ENCODE results near the gene MOB1A.
A peak's percentile ranks its signal among the peaks of the same experiment; 100 is the strongest.
"Not testable (repeated sequence)": the region's sequence is repeated elsewhere in the genome, so short reads cannot be mapped to it uniquely, and the experiment has no call there.

The MOB1A gene

DNA sequence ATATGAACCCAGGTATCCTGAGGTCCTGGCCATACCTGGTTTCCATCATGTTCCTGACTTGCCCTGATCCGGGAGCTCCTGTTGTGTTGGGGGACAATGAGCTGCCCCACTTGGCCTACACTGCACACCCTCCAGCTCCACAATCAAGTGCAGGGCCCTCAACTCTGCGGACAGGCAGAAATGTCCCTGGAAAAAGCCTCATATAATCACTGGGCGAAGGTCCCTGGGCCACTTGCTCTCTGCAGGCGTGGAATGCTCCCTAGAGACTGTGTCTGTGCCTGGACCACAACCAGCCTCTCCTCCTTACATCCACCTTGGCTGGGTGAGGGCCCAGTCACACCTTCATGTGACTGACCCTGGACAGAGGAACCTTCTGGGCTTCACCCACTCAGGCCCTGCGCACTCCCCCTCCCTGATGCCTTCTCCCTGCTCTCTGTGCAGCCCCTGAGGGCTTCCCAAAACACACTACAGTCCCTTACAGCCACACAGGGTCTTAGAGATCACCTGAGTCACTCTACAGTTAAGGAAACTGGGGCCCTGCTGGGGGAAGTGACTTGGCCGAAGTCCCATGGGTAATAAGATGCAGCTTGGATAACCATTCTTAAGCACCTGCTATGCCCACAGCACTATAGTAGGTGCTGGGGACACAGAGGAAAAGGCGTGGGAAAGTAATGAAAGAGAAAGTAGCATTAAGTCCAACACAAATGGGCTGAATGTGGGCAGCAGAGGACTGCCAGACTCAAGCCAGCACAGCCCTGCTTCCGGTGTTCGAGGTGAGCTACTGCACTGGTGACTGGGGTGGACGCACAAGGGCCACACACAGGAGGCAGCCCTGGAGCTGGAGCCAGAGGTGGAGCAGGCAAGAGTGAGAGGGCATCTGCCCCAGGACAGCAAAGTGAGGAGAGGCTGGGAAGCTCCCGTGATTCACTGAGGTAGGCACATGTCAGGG lies 40.8 kb downstream of the MOB1A start:
- no peak for DNase-seq (ENCODE audit: low read depth)
- H3K4me3 ChIP-seq (ENCODE audit: low read depth, low read length), result no peak overlapping the region
- TF ChIP-seq, protein P1, sequence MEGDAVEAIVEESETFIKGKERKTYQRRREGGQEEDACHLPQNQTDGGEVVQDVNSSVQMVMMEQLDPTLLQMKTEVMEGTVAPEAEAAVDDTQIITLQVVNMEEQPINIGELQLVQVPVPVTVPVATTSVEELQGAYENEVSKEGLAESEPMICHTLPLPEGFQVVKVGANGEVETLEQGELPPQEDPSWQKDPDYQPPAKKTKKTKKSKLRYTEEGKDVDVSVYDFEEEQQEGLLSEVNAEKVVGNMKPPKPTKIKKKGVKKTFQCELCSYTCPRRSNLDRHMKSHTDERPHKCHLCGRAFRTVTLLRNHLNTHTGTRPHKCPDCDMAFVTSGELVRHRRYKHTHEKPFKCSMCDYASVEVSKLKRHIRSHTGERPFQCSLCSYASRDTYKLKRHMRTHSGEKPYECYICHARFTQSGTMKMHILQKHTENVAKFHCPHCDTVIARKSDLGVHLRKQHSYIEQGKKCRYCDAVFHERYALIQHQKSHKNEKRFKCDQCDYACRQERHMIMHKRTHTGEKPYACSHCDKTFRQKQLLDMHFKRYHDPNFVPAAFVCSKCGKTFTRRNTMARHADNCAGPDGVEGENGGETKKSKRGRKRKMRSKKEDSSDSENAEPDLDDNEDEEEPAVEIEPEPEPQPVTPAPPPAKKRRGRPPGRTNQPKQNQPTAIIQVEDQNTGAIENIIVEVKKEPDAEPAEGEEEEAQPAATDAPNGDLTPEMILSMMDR (conservative IDR thresholded peaks at IDR 0.05; ENCODE audit: low read depth, low read length), result no peak

DNA sequence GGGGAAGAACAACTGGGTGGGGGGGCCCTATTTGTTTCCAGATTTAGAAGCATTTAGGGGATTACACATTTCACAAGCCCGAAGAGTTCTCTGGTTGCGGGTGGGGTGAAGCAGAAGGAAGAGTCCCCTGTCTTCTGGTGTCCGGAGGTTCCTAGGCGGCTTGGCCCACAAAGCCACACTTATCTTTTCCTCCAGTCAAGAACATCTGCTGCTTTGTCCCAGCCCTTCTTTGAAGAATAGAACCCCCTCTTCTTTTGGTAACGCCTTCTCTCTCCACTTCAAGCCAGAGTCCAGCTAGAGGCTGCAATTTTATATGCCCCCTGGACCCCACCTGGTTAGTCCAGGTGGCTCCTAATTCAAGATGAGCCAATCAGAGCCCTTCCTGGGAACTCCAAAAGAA lies 46.8 kb downstream of the MOB1A start:
- no peak overlapping the region for H3K4me3 ChIP-seq (ENCODE audit: low read depth, low read length)
- DNase-seq (ENCODE audit: low read depth), result no peak
- TF ChIP-seq, protein P1 (conservative IDR thresholded peaks at IDR 0.05; ENCODE audit: low read depth, low read length), result no peak

DNA sequence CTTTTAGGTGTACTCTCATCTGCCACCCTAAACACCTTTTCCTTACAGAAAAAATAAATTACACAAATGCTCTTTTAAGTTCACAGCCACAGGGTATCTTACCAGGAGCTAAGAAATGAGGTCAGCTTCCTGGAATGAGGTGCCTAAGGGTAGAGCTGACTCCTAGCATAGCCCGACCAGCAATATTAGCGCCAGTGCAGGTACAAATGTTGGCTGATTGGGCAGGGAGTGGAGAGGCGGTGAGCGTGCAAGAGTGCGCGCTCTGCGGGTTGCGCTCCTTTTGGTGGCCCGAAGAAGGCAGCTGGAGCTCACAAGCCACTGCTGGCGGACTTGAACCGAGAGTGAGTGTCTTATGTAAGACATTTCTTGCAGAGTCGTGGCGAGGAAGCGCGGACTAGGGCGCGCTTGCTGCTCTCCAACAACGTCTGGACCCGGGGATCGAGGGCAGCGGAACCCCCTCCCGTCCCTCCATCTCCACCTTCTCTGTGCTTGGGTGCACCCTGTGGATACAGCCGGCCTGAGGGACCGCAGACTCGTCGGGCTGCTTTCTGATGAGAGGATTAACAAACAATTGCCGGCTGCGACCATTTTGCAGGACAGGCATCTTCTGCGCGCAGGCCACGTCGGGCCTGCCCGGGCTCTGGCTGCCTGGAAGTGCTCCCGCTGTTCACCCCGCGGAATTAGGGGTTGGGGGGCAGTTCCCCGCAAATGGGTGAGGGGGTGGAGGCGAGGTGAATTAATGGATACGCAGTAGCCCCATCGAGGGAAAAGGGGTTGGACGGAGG lies 48.3 kb downstream of the MOB1A start:
- peak; percentile 12 for DNase-seq (ENCODE audit: low read depth)
- H3K4me3 ChIP-seq (ENCODE audit: low read depth, low read length), result no peak overlapping the region
- TF ChIP-seq, protein P1 (conservative IDR thresholded peaks at IDR 0.05; ENCODE audit: low read depth, low read length), result no peak

DNA sequence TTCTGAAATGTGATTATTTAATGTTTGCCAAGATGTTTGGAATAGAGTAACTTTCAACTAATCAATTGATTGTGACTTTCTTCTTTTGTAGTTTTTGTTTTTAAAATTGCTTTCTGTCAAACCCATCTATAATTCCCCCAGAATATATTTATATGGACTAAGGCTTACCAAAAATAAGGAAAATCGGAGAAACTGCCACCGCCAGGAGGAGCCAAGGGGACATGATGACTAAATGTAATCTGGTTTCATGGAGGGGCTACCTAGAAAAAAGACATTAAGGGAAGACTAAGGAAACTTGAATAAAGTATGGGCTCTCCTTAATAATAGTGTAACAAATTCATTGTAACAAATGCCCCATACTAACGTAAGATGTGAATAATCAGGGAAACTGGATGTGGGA lies 50.5 kb downstream of the MOB1A start:
- DNase-seq (ENCODE audit: low read depth), result no peak
- no peak overlapping the region for H3K4me3 ChIP-seq (ENCODE audit: low read depth, low read length)
- TF ChIP-seq, protein P1 (conservative IDR thresholded peaks at IDR 0.05; ENCODE audit: low read depth, low read length), result peak; percentile 24

DNA sequence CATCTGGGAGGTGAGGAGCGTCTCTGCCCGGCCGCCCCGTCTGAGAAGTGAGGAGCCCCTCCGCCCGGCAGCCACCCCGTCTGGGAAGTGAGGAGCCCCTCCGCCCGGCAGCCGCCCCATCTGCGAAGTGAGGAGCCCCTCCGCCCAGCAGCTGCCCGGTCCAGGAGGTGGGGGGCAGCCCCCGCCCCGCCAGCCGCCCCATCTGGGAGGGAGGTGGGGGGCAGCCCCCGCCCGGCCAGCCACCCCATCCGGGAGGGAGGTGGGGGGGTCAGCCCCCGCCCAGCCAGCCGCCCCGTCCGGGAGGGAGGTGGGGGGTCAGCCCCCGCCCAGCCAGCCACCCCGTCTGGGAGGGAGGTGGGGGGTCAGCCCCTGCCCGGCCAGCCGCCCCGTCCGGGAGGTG lies 54.7 kb downstream of the MOB1A start:
- not testable (repeated sequence) for DNase-seq (ENCODE audit: low read depth); H3K4me3 ChIP-seq (ENCODE audit: low read depth, low read length)

DNA sequence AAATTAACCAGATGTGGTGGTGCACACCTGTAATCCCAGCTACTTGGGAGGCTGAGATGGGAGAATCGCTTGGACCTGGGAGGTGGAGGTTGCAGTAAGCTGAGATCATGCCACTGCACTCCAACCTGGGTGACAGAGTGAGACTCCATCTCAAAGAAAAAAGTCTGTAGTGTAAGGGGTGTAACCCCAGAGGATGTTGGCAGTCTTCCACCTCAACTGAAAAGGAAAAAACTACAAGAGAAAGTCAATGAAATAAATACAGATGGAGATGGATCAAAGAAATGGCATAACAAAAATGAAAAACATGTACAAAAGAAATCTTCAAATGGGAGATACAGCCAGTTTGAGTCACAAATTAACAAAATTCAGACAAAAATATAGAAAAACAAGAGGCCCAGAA lies 56.8 kb downstream of the MOB1A start:
- not testable (repeated sequence) for H3K4me3 ChIP-seq (ENCODE audit: low read depth, low read length); DNase-seq (ENCODE audit: low read depth)

DNA sequence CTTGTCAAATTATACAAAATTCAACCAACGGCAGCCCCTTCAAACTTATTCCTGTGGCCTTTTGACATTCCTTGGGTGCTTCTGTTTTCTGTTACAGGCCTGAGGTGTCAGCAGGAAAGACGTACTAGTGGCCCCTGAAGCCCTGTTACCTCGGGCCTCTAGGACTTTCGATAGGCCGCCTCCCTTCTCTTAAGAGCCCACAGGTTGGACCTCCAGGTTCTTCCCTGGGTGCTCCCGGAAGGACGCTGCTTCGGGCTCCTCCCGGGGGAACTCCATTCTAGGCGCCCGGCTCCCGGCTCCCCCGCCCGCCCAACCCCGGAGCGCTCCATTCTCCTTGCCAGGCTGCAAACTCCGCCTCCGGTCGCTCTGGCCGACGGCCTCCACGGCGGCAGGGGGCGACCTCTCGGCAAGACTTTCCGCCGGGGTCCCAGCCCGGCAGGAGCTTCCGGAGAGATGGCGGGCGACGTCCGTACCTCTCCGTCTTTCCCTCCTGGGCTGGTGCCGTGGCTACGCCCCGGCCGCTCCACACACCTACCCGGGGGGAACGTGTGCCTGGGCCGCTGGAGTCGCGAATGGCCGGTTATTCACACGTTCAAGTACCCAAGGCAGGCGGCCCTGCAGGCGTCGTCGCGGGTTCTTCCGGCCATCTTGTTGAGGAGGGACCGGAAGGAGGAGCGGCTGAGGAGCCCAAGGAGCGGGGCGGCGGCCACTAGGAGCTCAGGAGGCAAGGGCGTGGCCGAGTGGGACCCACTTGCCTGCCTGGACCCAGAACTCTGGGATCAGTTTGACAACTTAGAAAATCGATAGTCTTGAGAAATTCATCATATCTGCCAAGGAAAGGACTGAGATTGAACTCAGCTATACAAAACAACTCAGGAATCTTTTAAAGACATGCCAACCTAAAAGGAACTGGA lies 58.5 kb downstream of the MOB1A start:
- H3K4me3 ChIP-seq (ENCODE audit: low read depth, low read length), result peak overlapping the region; percentile 82
- peak; percentile 89 for DNase-seq (ENCODE audit: low read depth)
- TF ChIP-seq, protein P1 (conservative IDR thresholded peaks at IDR 0.05; ENCODE audit: low read depth, low read length), result peak; percentile 60

Data from choroid plexus epithelial cell (primary cell).